Suprapubic skin (tissue), 4 donors: ENCODE measurements around the gene FAM209A. TPM values are rescaled to one million over a fixed set of nuclear protein-coding genes. Genes with fewer than 3 reads are reported as not detected.

Experiments
- total RNA-seq, 4 donors: library from RNA; depleted of rRNA; stranded (reverse); fragments of >200 nt; gene quantifications; one replicate each; pipeline ENCODE4 v1.1.0, GENCODE V29; 2016

The FAM209A gene
- total RNA-seq, 4 donors from 2014 or later: 1.8 to 2.1 TPM; not detected in 2

Other genes starting within 250 kb of the FAM209A start
- gene FAM210B, start 165.8 kb upstream of the FAM209A start, total RNA-seq: 10 to 100 TPM; 44.0 to 75.3 (median 58.4) TPM
- 1 to 10 TPM; 2.1 to 5.7 (median 2.5) TPM for gene AURKA, start 132.5 kb upstream of the FAM209A start, total RNA-seq
- 10 to 100 TPM; 28.6 to 38.3 (median 31.2) TPM for gene CSTF1, start 132.1 kb upstream of the FAM209A start, total RNA-seq
- gene CASS4, start 112.5 kb upstream of the FAM209A start, total RNA-seq: 1 to 10 TPM in 1 of 4 donors, under 1 TPM in 3; 0.42 to 1.9 (median 0.66) TPM
- gene RTF2, start 56.1 kb upstream of the FAM209A start, total RNA-seq: 10 to 100 TPM; 42.9 to 57.0 (median 47.0) TPM
- gene FAM209B, start 8.5 kb downstream of the FAM209A start, total RNA-seq: 1 to 10 TPM in 1 of 4 donors, not detected in 3; 2.5 TPM
- 100 to 1,000 TPM in 1 of 4 donors, 10 to 100 TPM in 3; 79.0 to 100 (median 88.6) TPM for gene TFAP2C, start 104.6 kb downstream of the FAM209A start, total RNA-seq